Measurements from ENCODE around the gene CDH4. TPM values are rescaled to one million over a fixed set of nuclear protein-coding genes. Genes with fewer than 3 reads are reported as not detected.

CDH4 gene
- total RNA-seq, 1 donor from 2014 or later = 3.2 TPM

DNA sequence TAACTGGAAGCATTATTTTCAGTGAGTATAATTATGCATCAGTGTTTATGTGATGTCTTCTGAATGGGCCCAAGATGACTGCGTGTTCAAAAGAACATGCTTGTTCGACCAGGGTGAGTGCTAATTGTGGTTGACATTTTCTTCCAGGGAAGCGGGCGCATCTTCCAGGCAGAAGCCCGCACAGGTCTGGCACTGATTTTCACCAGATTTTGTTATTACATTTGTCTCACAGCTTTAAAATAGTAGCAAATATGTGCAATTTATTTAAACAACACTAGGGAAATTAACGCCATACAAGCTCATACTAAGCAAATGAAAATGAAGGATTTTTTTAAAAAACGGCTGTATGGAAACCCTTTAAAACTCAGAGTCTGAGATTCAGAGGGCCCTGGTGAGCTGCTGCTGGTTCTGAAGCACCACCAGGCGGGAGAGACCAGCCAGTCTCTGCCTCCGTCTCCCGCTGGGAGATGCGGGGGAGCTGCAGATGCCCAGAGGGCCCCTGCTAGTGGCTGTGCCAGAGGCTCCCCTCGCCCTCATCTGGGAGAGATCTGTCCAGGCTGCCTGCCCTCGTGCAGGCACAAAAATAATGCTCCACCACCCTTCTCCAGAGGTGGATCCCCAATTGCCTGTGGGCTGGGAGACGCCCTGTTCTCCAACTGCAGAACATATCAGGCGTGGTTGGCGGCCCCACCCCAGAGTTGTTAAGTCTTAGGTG is 516.7 kb downstream of the CDH4 start:
- Mint-ChIP-seq H3K4me1 (ENCODE audit: low read depth, unreplicated experiment) (no peaks in the 10 kb centered on the region), H3K27me3 (ENCODE audit: low read depth, unreplicated experiment) (peaks cover 46% of the 10 kb centered on the region), H3K36me3 (ENCODE audit: low read depth, unreplicated experiment) (no peaks in the 10 kb centered on the region), H3K9me3 (ENCODE audit: unreplicated experiment) (no peaks in the 10 kb centered on the region), H3K4me3 (ENCODE audit: unreplicated experiment) (no peak overlapping the region), H3K27ac (ENCODE audit: unreplicated experiment) (no peak overlapping the region)
- no peaks in the 10 kb centered on the region for H3K9me3 ChIP-seq (ENCODE audit: insufficient read depth, low read depth, low read length)
- TF ChIP-seq, protein P1, sequence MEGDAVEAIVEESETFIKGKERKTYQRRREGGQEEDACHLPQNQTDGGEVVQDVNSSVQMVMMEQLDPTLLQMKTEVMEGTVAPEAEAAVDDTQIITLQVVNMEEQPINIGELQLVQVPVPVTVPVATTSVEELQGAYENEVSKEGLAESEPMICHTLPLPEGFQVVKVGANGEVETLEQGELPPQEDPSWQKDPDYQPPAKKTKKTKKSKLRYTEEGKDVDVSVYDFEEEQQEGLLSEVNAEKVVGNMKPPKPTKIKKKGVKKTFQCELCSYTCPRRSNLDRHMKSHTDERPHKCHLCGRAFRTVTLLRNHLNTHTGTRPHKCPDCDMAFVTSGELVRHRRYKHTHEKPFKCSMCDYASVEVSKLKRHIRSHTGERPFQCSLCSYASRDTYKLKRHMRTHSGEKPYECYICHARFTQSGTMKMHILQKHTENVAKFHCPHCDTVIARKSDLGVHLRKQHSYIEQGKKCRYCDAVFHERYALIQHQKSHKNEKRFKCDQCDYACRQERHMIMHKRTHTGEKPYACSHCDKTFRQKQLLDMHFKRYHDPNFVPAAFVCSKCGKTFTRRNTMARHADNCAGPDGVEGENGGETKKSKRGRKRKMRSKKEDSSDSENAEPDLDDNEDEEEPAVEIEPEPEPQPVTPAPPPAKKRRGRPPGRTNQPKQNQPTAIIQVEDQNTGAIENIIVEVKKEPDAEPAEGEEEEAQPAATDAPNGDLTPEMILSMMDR (IDR thresholded peaks at IDR 0.05; ENCODE audit: insufficient read depth, low read depth, low read length) = no peak
- no peak for TF ChIP-seq EZH2 (IDR thresholded peaks at IDR 0.05; ENCODE audit: insufficient read depth, low read length)
- H3K4me1 ChIP-seq (ENCODE audit: insufficient read depth, low read length) = no peaks in the 10 kb centered on the region
- no peaks in the 10 kb centered on the region for H3K27me3 ChIP-seq (ENCODE audit: insufficient read depth, low read length)
- H3K36me3 ChIP-seq (ENCODE audit: insufficient read depth, low read length) = no peaks in the 10 kb centered on the region
- H4K20me1 ChIP-seq (ENCODE audit: insufficient read depth, low read length) = no peaks in the 10 kb centered on the region
- no peak overlapping the region for H3K4me3 ChIP-seq (ENCODE audit: insufficient read depth, low read depth, low read length)
- no peak overlapping the region for H2AFZ ChIP-seq (ENCODE audit: low read depth, low read length)
- no peak overlapping the region for H3K4me2 ChIP-seq (ENCODE audit: low read length)
- H3K9ac ChIP-seq (ENCODE audit: low read length) = no peak overlapping the region
- no peak overlapping the region for H3K27ac ChIP-seq (ENCODE audit: low read depth, low read length)
- no peaks in the 10 kb centered on the region for H3K79me2 ChIP-seq (ENCODE audit: insufficient read depth, low read length)
- DNase-seq (ENCODE audit: low read depth) (no peak), FAIRE-seq (no peak)

DNA sequence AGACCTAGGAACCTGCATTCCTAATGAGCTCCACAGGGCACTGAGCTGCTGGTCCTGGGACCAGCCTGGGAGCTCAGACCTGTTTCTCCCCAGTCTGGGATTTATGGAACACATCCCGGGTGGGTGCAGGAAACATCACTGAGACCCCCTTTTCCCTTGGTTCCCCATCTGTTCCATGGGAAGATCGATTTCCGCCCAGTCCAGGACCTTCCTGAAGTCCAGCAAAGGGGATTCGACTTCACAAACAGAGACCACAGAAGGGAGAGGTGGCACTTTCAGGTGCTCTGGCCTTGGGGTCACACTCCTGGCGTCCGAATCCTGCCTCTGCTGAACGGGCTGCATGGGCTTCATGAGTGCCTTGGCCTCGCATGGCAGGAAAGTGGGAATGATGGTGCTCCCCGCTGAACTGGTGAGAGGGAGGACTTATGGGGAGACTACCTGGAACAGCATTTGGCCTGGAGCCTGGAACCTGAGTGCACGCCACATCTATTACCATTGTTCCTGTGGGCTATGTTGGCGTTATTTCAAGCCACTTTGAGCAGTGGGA is 517.3 kb downstream of the CDH4 start:
- H3K9me3 ChIP-seq (ENCODE audit: insufficient read depth, low read depth, low read length) = no peaks in the 10 kb centered on the region
- H3K4me3 Mint-ChIP-seq (ENCODE audit: unreplicated experiment) = no peak overlapping the region

More for the DNA sequence above, 517.3 kb downstream of the CDH4 start:
- H3K79me2 ChIP-seq (ENCODE audit: insufficient read depth, low read length) = no peaks in the 10 kb centered on the region
- no peaks in the 10 kb centered on the region for H3K9me3 Mint-ChIP-seq (ENCODE audit: unreplicated experiment)
- no peak for DNase-seq (ENCODE audit: low read depth)
- H4K20me1 ChIP-seq (ENCODE audit: insufficient read depth, low read length) = no peaks in the 10 kb centered on the region
- FAIRE-seq = no peak
- no peaks in the 10 kb centered on the region for H3K4me1 Mint-ChIP-seq (ENCODE audit: low read depth, unreplicated experiment)
- no peak overlapping the region for H3K9ac ChIP-seq (ENCODE audit: low read length)
- H2AFZ ChIP-seq (ENCODE audit: low read depth, low read length) = no peak overlapping the region
- no peaks in the 10 kb centered on the region for H3K36me3 ChIP-seq (ENCODE audit: insufficient read depth, low read length)
- peaks cover 42% of the 10 kb centered on the region for H3K27me3 Mint-ChIP-seq (ENCODE audit: low read depth, unreplicated experiment)
- no peak overlapping the region for H3K4me3 ChIP-seq (ENCODE audit: insufficient read depth, low read depth, low read length)
- no peaks in the 10 kb centered on the region for H3K4me1 ChIP-seq (ENCODE audit: insufficient read depth, low read length)
- no peak overlapping the region for H3K27ac Mint-ChIP-seq (ENCODE audit: unreplicated experiment)
- no peak for TF ChIP-seq EZH2 (IDR thresholded peaks at IDR 0.05; ENCODE audit: insufficient read depth, low read length)
- TF ChIP-seq, protein P1 (IDR thresholded peaks at IDR 0.05; ENCODE audit: insufficient read depth, low read depth, low read length) = no peak
- no peaks in the 10 kb centered on the region for H3K27me3 ChIP-seq (ENCODE audit: insufficient read depth, low read length)
- no peak overlapping the region for H3K27ac ChIP-seq (ENCODE audit: low read depth, low read length)
- no peak overlapping the region for H3K4me2 ChIP-seq (ENCODE audit: low read length)
- no peaks in the 10 kb centered on the region for H3K36me3 Mint-ChIP-seq (ENCODE audit: low read depth, unreplicated experiment)

Measured in astrocyte (in vitro differentiated cells and primary cell).